GM18499 (cell line): Measurements from ENCODE around the gene NFIX.
"Not testable (repeated sequence)": the region's sequence is repeated elsewhere in the genome, so short reads cannot be mapped to it uniquely, and the experiment has no call there.

ENCODE experiments used
- ATAC-seq: cut with Tn5 transposase; IDR thresholded peaks from one replicate; pipeline ENCODE4 v1.9.1; 2021; ENCODE audit warnings: moderate number of reproducible peaks; ENCODE audit not compliant: insufficient read depth, unreplicated experiment

The NFIX gene

GRCh38 chr19:12957389-12957952, 37.8 kb upstream of the NFIX start:
- ATAC-seq: not testable (repeated sequence)

- ATAC-seq: no peak
Measured at GRCh38 chr19:12959481-12959880, 35.8 kb upstream of the NFIX start.

- no peak for ATAC-seq
Measured at GRCh38 chr19:12965017-12965811, 30.1 kb upstream of the NFIX start.

- ATAC-seq: no peak
Measured at GRCh38 chr19:12965812-12966135, 29.5 kb upstream of the NFIX start.

- ATAC-seq: no peak
Measured at GRCh38 chr19:12967907-12968306, 27.4 kb upstream of the NFIX start.

GRCh38 chr19:12969292-12969988, 25.8 kb upstream of the NFIX start, which contains the start of gene DAND5:
TSS of gene DAND5 (plus strand) at chr19:12969576. CDS start at chr19:12969661, 85 bp downstream.
- ATAC-seq: no peak

- ATAC-seq: no peak
Measured at GRCh38 chr19:12970070-12970820, 25.0 kb upstream of the NFIX start.

- ATAC-seq: no peak
Measured at GRCh38 chr19:12973236-12973635, 22.0 kb upstream of the NFIX start.

- no peak for ATAC-seq
Measured at GRCh38 chr19:12974301-12975220, 20.7 kb upstream of the NFIX start.

- no peak for ATAC-seq
Measured at GRCh38 chr19:12975221-12975741, 20.0 kb upstream of the NFIX start.

- not testable (repeated sequence) for ATAC-seq
Measured at GRCh38 chr19:12976109-12976508, 19.2 kb upstream of the NFIX start.

GRCh38 chr19:12979974-12980373, 15.3 kb upstream of the NFIX start:
- ATAC-seq: no peak

GRCh38 chr19:12982648-12983047, 12.6 kb upstream of the NFIX start:
- ATAC-seq: no peak

GRCh38 chr19:12983091-12983490, 12.2 kb upstream of the NFIX start:
- no peak for ATAC-seq

- no peak for ATAC-seq
Measured at GRCh38 chr19:12983542-12984142, 11.6 kb upstream of the NFIX start.

GRCh38 chr19:12984143-12984627, 11.1 kb upstream of the NFIX start:
- no peak for ATAC-seq

GRCh38 chr19:12984683-12985048, 10.6 kb upstream of the NFIX start:
- ATAC-seq: no peak

- no peak for ATAC-seq
Measured at GRCh38 chr19:12985049-12985776, 10.1 kb upstream of the NFIX start.
